ENCODE data around the gene NAXD. TPM values are rescaled to one million over a fixed set of nuclear protein-coding genes. Genes with fewer than 3 reads are reported as not detected.

NAXD gene
- polyA plus RNA-seq, 3 donors: 22.0 to 28.8 (median 22.8) TPM

- no peak overlapping the region for H3K27ac ChIP-seq (ENCODE audit: low read depth, low read length)
- 85 to 91% (median 89%) methylated on average over 26 to 28 of the region's 28 CpGs for WGBS, 3 donors
Measured at GRCh38 chr13:110676595-110677587, 61.5 kb downstream of the NAXD start.

GRCh38 chr13:110677731-110678545 is 62.6 kb downstream of the NAXD start:
- H3K27ac ChIP-seq (ENCODE audit: low read depth, low read length): no peak overlapping the region
- WGBS, 3 donors: 91 to 95% (median 92%) methylated on average over 28 of the region's 28 CpGs

GRCh38 chr13:110680852-110681251 is 65.5 kb downstream of the NAXD start:
- WGBS, 3 donors: 84 to 88% (median 85%) methylated on average over 7 of the region's 7 CpGs
- no peak overlapping the region for H3K27ac ChIP-seq (ENCODE audit: low read depth, low read length)

GRCh38 chr13:110681868-110682550 is 66.7 kb downstream of the NAXD start:
- H3K27ac ChIP-seq (ENCODE audit: low read depth, low read length): no peak overlapping the region
- 84 to 91% (median 88%) methylated on average over 15 of the region's 15 CpGs for WGBS, 3 donors

GRCh38 chr13:110682746-110683145 is 67.4 kb downstream of the NAXD start:
- 91% methylated on average over 12 of the region's 12 CpGs for WGBS, 3 donors
- no peak overlapping the region for H3K27ac ChIP-seq (ENCODE audit: low read depth, low read length)

GRCh38 chr13:110683203-110683883 is 68.0 kb downstream of the NAXD start:
- no peak overlapping the region for H3K27ac ChIP-seq (ENCODE audit: low read depth, low read length)
- WGBS, 3 donors: 73 to 90% (median 85%) methylated on average over 5 of the region's 5 CpGs

- WGBS, 3 donors: 91 to 93% (median 92%) methylated on average over 5 of the region's 5 CpGs
- no peak overlapping the region for H3K27ac ChIP-seq (ENCODE audit: low read depth, low read length)
Measured at GRCh38 chr13:110683921-110684320, 68.6 kb downstream of the NAXD start.

GRCh38 chr13:110684388-110685056 is 69.2 kb downstream of the NAXD start:
- WGBS, 3 donors: 78 to 88% (median 87%) methylated on average over 8 of the region's 8 CpGs
- H3K27ac ChIP-seq (ENCODE audit: low read depth, low read length): no peak overlapping the region

- WGBS, 3 donors: 88 to 92% (median 89%) methylated on average over 11 of the region's 11 CpGs
- H3K27ac ChIP-seq (ENCODE audit: low read depth, low read length): no peak overlapping the region
Measured at GRCh38 chr13:110685305-110686020, 70.1 kb downstream of the NAXD start.

- WGBS, 3 donors: 93 to 94% (median 94%) methylated on average over 16 of the region's 16 CpGs
- H3K27ac ChIP-seq (ENCODE audit: low read depth, low read length): no peak overlapping the region
Measured at GRCh38 chr13:110687736-110688135, 72.4 kb downstream of the NAXD start.

- no peak overlapping the region for H3K27ac ChIP-seq (ENCODE audit: low read depth, low read length)
- WGBS, 3 donors: 89 to 92% (median 91%) methylated on average over 9 of the region's 9 CpGs
Measured at GRCh38 chr13:110689041-110689440, 73.7 kb downstream of the NAXD start.

Other genes with a start within 250 kb of the NAXD start
- 10 to 100 TPM; 22.1 to 82.3 (median 31.2) TPM for gene RAB20, start 53.8 kb upstream of the NAXD start, polyA plus RNA-seq
- gene CARS2, start 90.6 kb downstream of the NAXD start, polyA plus RNA-seq: 10 to 100 TPM; 28.1 to 50.5 (median 43.1) TPM
- 10 to 100 TPM; 10.1 to 16.0 (median 11.7) TPM for gene ING1, start 98.2 kb downstream of the NAXD start, polyA plus RNA-seq

Measured in adipose tissue (tissue), 3 donors.